Liver (tissue), 3 donors: ENCODE data around the gene PSAT1.

Experiments
- EGR1 ChIP-seq, 2 donors: IDR thresholded peaks; 2 replicates each; pipeline ENCODE4 v1.6.1; 2016 to 2018; ENCODE audit warnings: antibody characterized with exemption in 2 of 2, low read depth in 2 of 2
- GABPA ChIP-seq, 2 donors: IDR thresholded peaks in 1 of 2; conservative IDR thresholded peaks in 1 of 2; 2 replicates each; pipeline ENCODE4 v1.6.1; 2016; ENCODE audit warnings: antibody characterized with exemption in 2 of 2, mild to moderate bottlenecking in 1 of 2, moderate library complexity in 1 of 2
- HNF4A ChIP-seq, 2 donors: conservative IDR thresholded peaks; 2 replicates each; pipeline ENCODE4 v1.6.1; 2016; ENCODE audit warnings: antibody characterized with exemption in 2 of 2, mild to moderate bottlenecking in 2 of 2
- HNF4G ChIP-seq: IDR thresholded peaks from 2 replicates; pipeline ENCODE4 v1.6.1; 2016; ENCODE audit warnings: antibody characterized with exemption
- RAD21 ChIP-seq, 2 donors: IDR thresholded peaks; 2 replicates each; pipeline ENCODE4 v1.6.1; 2016; ENCODE audit warnings: antibody characterized with exemption in 2 of 2, mild to moderate bottlenecking in 2 of 2
- RXRA ChIP-seq, 2 donors: IDR thresholded peaks; 2 replicates each; pipeline ENCODE4 v1.6.1; 2017 to 2018; ENCODE audit warnings: antibody characterized with exemption in 2 of 2, mild to moderate bottlenecking in 1 of 2
- SP1 ChIP-seq: IDR thresholded peaks from 2 replicates; pipeline ENCODE4 v1.6.1; 2018; ENCODE audit warnings: antibody characterized with exemption, mild to moderate bottlenecking
- TAF1 ChIP-seq: conservative IDR thresholded peaks from 2 replicates; pipeline ENCODE4 v1.6.1; 2016; ENCODE audit warnings: antibody characterized with exemption, mild to moderate bottlenecking
- TF ChIP-seq, protein P1 (sequence below): fragments of 150-350 bp; IDR thresholded peaks from 2 replicates; pipeline ENCODE4 v1.5.1; 2017; ENCODE audit warnings: improper control_type of control experiment, low read depth, low read length; ENCODE audit not compliant: missing input control
- TF ChIP-seq, protein P2 (sequence below): IDR thresholded peaks from 2 replicates; pipeline ENCODE4 v1.6.1; 2016; ENCODE audit warnings: antibody characterized with exemption
- TF ChIP-seq, protein P3 (sequence below): IDR thresholded peaks from 2 replicates; pipeline ENCODE4 v1.6.1; 2016; ENCODE audit warnings: antibody characterized with exemption, mild to moderate bottlenecking
- TF ChIP-seq, protein P4 (sequence below): IDR thresholded peaks from 2 replicates; pipeline ENCODE4 v1.6.1; 2016; ENCODE audit warnings: antibody characterized with exemption
- donor health status: healthy.
- donor health status: healthy.

DNA sequence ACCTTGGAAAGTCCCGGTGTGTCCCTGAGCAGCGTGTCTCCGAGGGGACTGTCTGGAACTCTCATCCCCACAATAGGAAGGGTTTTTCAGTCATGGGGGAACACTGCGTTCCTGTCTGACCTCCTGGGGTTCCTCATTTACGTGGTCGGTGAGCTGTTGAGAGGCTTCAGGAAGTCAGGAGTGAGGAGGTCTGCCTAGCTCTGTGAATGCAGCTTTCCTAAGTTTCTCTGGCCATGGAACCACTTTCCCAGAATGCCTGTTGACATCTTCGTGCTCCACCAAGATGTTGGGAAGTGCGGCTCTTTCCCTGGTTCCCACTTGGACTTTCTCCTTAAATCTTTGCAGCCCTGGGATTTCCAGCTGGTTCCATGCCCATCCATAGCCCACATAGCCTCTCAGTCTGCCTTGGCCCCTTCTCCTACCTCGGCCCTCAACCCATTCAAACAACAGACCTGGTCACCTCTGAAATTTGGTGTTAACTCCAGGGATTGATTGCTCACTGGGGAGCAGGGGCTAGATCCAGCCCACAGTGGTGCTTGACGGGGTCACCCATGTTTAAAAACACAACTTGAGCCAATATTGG lies 27.2 kb downstream of the PSAT1 start:
- TF ChIP-seq, protein P1, sequence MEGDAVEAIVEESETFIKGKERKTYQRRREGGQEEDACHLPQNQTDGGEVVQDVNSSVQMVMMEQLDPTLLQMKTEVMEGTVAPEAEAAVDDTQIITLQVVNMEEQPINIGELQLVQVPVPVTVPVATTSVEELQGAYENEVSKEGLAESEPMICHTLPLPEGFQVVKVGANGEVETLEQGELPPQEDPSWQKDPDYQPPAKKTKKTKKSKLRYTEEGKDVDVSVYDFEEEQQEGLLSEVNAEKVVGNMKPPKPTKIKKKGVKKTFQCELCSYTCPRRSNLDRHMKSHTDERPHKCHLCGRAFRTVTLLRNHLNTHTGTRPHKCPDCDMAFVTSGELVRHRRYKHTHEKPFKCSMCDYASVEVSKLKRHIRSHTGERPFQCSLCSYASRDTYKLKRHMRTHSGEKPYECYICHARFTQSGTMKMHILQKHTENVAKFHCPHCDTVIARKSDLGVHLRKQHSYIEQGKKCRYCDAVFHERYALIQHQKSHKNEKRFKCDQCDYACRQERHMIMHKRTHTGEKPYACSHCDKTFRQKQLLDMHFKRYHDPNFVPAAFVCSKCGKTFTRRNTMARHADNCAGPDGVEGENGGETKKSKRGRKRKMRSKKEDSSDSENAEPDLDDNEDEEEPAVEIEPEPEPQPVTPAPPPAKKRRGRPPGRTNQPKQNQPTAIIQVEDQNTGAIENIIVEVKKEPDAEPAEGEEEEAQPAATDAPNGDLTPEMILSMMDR = no peak
- TF ChIP-seq, protein P2, sequence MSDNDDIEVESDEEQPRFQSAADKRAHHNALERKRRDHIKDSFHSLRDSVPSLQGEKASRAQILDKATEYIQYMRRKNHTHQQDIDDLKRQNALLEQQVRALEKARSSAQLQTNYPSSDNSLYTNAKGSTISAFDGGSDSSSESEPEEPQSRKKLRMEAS = no peak
- no peak for TF ChIP-seq TAF1
- TF ChIP-seq RXRA (IDR thresholded peaks at IDR 0.05) = no peak
- TF ChIP-seq, protein P3, sequence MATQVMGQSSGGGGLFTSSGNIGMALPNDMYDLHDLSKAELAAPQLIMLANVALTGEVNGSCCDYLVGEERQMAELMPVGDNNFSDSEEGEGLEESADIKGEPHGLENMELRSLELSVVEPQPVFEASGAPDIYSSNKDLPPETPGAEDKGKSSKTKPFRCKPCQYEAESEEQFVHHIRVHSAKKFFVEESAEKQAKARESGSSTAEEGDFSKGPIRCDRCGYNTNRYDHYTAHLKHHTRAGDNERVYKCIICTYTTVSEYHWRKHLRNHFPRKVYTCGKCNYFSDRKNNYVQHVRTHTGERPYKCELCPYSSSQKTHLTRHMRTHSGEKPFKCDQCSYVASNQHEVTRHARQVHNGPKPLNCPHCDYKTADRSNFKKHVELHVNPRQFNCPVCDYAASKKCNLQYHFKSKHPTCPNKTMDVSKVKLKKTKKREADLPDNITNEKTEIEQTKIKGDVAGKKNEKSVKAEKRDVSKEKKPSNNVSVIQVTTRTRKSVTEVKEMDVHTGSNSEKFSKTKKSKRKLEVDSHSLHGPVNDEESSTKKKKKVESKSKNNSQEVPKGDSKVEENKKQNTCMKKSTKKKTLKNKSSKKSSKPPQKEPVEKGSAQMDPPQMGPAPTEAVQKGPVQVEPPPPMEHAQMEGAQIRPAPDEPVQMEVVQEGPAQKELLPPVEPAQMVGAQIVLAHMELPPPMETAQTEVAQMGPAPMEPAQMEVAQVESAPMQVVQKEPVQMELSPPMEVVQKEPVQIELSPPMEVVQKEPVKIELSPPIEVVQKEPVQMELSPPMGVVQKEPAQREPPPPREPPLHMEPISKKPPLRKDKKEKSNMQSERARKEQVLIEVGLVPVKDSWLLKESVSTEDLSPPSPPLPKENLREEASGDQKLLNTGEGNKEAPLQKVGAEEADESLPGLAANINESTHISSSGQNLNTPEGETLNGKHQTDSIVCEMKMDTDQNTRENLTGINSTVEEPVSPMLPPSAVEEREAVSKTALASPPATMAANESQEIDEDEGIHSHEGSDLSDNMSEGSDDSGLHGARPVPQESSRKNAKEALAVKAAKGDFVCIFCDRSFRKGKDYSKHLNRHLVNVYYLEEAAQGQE = no peak
- TF ChIP-seq HNF4A (conservative IDR thresholded peaks at IDR 0.05) = no peak
- no peak for TF ChIP-seq HNF4G
- TF ChIP-seq SP1 = no peak
- no peak for TF ChIP-seq EGR1 (IDR thresholded peaks at IDR 0.05; ENCODE audit: low read depth in 2 of 2)
- TF ChIP-seq, protein P4, sequence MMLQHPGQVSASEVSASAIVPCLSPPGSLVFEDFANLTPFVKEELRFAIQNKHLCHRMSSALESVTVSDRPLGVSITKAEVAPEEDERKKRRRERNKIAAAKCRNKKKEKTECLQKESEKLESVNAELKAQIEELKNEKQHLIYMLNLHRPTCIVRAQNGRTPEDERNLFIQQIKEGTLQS = no peak
- TF ChIP-seq GABPA (IDR thresholded peaks at IDR 0.05 in 1 of 2, conservative IDR thresholded peaks at IDR 0.05 in 1 of 2) = no peak
- no peak for TF ChIP-seq RAD21 (IDR thresholded peaks at IDR 0.05)
